Fibroblast of villous mesenchyme (primary cell): ENCODE measurements around the gene ETNK2. TPM values are rescaled to one million over a fixed set of nuclear protein-coding genes. Genes with fewer than 3 reads are reported as not detected.

ENCODE experiments used
- DNase-seq: peaks from one replicate; pipeline ENCODE4 v3.0.0-alpha.2; 2010; ENCODE audit warnings: low read depth
- H3K4me3 ChIP-seq: 2 replicates; pipeline ENCODE4 v1.5.1; 2011; ENCODE audit warnings: low read depth, mild to moderate bottlenecking, low read length
- CTCF ChIP-seq: IDR thresholded peaks from 2 replicates; pipeline ENCODE4 v1.5.1; 2012; ENCODE audit warnings: low read depth, mild to moderate bottlenecking, low read length; ENCODE audit not compliant: insufficient read depth
- total RNA-seq: library from RNA; depleted of rRNA; stranded (reverse); fragments of >200 nt; gene quantifications from 2 replicates; pipeline ENCODE4 v1.2.3, GENCODE V29; 2012

ETNK2 gene
- total RNA-seq, 1 donor = 15.5 TPM

DNA sequence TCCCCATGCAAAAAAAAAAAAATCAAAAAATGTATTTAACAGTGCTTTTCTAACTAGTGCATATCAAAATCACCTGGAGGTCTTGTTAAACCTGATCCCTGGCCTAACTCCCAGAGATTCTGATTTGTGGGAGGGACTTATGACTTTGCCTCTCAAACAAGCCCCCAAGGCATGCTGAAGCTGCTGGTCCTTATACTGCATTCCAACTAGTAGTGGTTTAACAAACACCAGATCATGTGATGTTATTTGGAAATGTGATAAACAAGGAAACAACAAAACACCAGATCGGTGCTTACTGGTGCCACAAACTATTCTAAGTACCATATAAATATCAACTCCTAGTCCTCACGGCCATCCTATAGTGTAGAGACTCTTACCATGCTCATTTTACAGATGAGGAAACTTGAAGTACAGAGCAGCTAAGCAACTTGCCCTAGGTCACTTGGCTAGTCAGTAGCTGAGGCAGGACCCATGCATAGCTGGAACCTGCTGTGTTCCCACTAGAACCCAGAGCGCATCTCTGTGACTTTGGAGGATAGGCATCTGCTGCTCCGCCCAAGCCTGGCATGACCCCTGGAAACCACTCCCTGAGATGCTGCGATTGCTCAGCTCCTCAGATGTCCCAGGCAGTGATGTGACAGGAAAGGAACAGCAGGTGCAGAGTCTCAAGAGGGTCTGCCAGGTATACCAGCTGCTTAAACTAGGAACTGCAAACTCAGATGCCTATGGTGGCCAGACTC is 40.8 kb downstream of the ETNK2 start:
- DNase-seq = no peak
- no peak for TF ChIP-seq CTCF
- no peak overlapping the region for H3K4me3 ChIP-seq

DNA sequence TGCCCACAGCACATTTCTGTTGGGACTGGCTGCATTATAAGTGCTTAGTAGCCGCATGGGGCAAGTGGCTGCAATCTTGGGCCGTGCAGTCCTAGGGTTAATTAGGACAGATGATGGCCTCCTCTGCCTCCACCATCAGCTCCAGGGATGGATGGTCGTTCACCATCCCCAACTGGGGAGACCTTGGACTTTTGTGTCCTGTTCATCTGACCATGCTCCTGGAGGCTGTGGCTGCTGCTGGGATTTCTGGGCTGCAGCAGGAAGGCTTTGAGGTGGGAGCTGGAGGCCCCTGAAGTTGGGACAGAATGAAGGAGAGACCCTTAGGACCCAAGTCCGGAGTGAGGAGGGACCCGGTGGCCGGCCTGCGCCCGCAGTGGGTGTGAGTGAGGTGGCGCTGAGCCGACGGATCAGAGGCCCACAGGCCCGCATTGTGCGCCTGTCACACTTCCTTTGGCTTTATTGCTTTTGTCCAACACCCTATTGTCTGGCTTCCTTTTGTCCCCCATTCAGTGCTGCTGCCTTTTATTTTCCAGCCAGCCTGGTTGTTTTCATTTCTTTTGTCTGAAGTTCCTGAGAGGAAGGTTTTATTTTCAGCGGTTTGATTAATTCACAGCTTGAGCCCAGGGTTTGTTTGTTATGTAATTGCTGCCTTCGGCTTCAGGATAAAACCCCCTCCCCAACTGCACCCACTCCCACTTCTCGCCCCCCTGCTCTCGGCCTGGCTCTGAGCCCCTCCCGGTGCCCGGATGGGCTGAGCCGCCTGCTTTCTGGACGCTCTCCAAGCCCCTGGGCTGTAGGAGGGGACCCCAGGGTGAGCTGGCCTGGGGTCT is 43.3 kb downstream of the ETNK2 start:
- no peak for DNase-seq
- TF ChIP-seq CTCF = no peak
- no peak overlapping the region for H3K4me3 ChIP-seq

DNA sequence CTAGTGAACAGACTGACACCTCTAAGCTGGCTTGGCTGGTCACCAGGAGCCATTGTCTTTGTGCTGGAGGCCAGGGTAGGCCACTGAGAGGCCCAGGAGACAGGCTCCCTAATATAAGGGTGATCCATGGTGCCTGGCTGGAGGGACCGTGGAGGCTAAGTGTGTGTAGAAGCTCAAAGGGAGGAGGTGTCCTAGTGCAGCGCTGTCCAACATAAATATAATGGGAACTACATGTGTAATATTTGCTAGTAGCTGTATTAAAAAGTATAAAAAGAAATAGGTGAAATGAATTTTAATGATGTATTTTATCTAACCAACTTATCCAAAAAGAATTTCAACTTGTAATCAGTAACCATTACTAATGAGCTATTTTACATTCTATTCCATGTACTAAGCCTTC is 44.0 kb downstream of the ETNK2 start:
- no peak for TF ChIP-seq CTCF
- no peak overlapping the region for H3K4me3 ChIP-seq
- no peak for DNase-seq

GRCh38 chr1:204106825-204107224 is 45.0 kb downstream of the ETNK2 start:
- H3K4me3 ChIP-seq = no peak overlapping the region
- no peak for TF ChIP-seq CTCF
- DNase-seq = no peak

DNA sequence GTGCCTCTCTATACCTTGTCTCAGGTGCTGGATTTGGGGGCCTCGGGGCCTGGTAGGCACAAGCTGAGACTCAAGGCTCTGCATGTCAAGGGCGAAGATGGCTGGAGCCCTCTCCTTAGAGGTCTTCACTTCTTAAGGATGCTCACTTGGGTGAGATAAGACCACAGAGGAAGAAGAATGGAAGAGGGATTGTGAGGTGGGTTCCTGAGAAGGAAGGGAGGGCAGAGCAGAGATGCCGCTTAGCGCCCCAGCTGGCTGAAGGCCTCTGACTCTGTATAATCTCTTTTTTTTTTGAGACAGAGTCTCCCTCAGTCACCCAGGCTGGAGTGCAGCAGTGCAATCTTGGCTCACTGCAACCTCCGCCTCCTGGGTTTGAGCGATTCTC is 46.7 kb downstream of the ETNK2 start:
- H3K4me3 ChIP-seq = no peak overlapping the region
- no peak for TF ChIP-seq CTCF
- DNase-seq = no peak

- DNase-seq = peak; percentile 51
- H3K4me3 ChIP-seq = no peak overlapping the region
- TF ChIP-seq CTCF = no peak
These were observed 47.3 kb downstream of the ETNK2 start for GRCh38 chr1:204104331-204105130.
